Posterior vena cava (tissue), 2 donors: ENCODE measurements around the gene COL11A2. TPM values are rescaled to one million over a fixed set of nuclear protein-coding genes. Genes with fewer than 3 reads are reported as not detected.
"Not testable (repeated sequence)": the region's sequence is repeated elsewhere in the genome, so short reads cannot be mapped to it uniquely, and the experiment has no call there.

Experiments used
- DNase-seq: peaks from one replicate; pipeline ENCODE4 v3.0.0-alpha.2; 2020; ENCODE audit warnings: low spot score
- intact Hi-C, 2 donors: fragments of 100-400 bp; cut with DNase I; formaldehyde crosslinking; loops; one replicate each; pipeline versions ENCODE4 v1.14.1 to v1.14.2; 2022 to 2023
- long read RNA-seq, 2 donors: library from polyadenylated mRNA; unstranded; transcript quantifications; one replicate each; pipeline ENCODE4 v2.0.0, GENCODE V29; 2020 to 2021
- total RNA-seq, 2 donors: library from RNA; stranded (reverse); fragmentation: NEBNext Ultra II Directional; extraction: Animal tissue kit (Norgen Biotek cat#: 25700); gene quantifications; one replicate each; pipeline ENCODE4 v1.2.1, GENCODE V29; 2021
- donor health status: DM: yes; HTN: yes; CAD: no.
- donor health status: DM: yes; HTN: yes; CAD: no.

The COL11A2 gene
- total RNA-seq: 1 to 10 TPM in 1 of 2 donors, under 1 TPM in 1; 0.43 to 1.0 TPM
- long read RNA-seq, donor 1: 0 reads
- long read RNA-seq, donor 2: 0 reads

DNA sequence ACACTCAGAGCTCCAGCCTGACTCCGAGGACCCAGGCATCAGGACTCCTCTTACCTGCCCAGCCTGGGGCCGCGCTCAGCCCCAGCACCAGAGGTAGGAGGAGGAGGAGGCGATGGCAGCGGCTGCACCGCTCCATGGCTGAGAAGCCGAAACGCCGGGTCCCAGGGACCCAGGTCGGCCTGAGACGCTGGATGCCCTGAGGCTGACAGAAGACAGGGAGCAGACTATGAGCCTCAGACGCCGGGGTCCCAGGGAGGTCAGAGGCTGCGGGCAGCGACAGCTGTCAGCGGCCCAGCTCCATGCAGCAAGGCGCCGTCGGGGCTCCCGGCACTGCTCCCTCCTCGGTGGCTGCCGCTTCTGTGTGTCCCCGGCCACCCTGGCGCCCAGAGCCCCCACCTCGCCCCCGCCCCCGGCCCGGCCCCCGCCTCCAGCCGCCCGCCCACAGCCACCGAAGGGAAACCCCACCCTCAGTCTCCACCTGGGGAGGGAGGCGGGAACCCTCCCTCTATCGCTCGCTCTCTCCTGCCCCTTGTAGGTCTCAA, at the start of gene COL11A2:
Gene COL11A2, minus strand, starts transcription at position 363 of the 542 bp plus-strand sequence. Its CDS starts 227 bp downstream, at position 136.
- peak; percentile 81 for DNase-seq
- intact Hi-C loops: no loop called here

DNA sequence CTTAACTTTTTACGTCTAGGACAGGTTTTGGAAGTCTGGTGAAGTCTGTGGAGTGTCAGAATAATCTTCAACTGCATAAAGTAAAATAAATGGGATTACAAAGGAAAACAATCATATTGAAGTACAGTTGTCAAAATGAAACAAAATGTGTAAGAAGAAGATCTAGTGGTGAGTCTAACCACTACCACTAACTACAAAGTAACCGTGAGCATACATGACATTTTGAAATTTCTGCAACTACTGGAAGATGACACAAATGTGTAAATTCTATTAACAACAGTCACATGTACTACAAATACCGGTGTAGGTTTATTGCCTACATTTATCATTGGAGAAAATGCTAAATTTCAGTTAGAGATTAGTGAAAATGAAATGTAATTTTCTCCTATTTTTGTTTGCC, 49.7 kb upstream of the COL11A2 start:
- intact Hi-C loops: loop anchor here in 1 of 2 donors (5.0 to 10.0 kb wide), 2 partner anchors 77 to 230 kb away; no protein-coding TSS in a partner anchor
- no peak for DNase-seq

DNA sequence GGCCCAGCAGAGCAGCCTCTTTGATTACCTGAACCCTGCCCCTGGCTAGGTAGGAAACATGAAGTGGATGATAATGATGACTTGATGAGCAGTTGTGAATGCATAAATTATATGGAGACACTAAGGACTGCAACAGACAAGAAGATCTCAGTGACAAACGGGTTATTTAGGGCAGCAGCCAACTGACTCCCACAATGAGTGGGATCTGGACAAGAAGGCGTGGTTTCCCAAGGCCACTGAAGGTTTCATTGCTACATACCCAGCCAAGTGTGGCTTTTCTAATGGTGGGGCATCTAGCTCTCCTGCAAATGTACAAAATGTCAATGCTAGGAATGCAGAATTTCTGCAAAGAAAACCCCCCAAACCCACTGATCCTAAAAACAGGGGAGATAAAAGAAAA, 45.5 kb upstream of the COL11A2 start:
- no peak for DNase-seq
- intact Hi-C loops: no loop called here

DNA sequence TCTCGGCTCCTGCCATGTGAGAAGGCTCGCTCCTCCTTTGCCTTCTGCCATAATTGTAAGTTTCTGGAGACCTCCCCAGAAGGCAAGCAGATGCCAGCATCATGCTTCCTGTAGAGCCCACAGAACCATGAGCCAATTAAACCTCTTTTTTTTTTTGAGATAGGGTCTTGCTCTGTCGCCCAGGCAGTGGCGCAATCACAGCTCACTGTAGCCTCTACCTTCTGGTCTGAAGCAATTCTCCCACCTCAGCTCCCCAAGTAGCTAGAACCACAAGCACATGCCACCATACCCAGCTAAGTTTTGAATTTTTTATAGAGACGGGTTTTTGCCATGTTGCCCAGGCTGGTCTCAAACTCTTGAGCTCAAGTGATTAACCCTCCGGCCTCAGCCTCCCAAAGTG, 44.6 kb upstream of the COL11A2 start:
- intact Hi-C loops: no loop called here
- no peak for DNase-seq

GRCh38 chr6:33236328-33236727, 44.1 kb upstream of the COL11A2 start:
- no peak for DNase-seq
- intact Hi-C loops: no loop called here

DNA sequence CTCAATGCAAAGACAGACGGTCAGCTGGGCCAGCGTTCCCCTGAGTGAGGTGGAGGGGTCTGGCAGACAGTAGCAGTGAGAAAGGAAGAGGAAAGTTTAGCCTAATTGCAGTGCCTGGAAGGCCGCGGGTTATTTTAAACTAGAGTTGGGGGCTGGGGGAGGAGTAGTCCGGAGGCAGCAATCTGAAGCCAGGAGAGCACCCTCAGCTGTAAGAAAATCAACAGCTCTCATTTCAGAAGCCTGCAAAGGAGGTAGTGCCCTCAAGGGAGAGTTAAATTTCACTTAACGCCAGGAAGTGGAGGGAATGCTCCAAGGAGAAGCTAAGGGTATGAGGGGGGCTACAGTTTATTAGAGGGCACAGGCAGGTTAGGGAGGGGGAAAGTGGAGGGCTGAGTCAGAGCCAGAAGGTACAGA, 43.0 kb upstream of the COL11A2 start:
- intact Hi-C loops: no loop called here
- no peak for DNase-seq

DNA sequence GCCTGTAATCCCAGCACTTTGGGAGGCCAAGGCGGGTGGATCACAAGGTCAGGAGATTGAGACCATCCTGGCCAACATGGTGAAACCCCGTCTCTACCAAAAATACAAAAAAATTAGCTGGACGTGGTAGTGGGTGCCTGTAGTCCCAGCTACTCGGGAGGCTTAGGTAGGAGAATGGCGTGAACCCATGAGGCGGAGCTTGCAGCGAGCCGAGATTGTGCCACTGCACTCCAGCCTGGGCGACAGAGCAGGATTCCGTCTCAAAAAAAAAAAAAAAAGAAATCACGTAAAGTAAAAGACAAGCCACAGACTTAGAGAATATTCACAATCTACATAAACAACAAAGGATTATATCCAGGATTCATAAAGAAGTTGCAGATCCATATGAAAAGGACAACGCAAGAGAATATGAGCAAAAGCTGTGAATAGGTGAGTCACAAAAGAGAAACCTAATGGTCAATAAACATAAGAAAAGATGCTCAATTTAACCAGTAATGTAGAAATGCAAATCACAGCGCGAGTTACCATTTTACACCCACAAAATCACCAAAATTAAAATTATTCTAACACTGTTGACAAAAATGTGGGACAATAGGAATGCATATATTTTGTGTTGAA, 34.3 kb upstream of the COL11A2 start:
- DNase-seq: not testable (repeated sequence)

DNA sequence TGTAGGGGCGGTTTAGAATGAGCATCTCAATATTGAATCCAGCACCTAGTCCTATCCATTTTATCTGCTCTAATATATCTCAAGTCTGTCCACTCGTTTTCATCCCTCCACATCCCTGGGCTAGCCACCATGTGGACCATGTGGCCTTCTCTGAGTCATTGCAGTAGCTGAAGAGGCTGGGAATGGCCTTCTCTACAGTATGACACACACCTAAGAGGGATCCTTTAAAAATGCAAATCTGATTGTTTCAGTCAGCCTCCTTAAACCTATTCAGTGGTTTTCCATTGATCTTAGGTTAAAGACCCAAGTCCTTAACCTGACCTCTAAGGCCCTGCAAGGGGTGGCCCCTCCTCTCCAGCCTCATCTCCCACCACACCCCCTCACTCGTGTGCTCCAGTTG, 25.4 kb upstream of the COL11A2 start:
- no peak for DNase-seq
- intact Hi-C loops: no loop called here

More for the DNA sequence above, 34.3 kb upstream of the COL11A2 start:
- intact Hi-C loops: not testable (repeated sequence)

- no peak for DNase-seq
- intact Hi-C loops: no loop called here
Observed at GRCh38 chr6:33217246-33217645, 25.0 kb upstream of the COL11A2 start.

DNA sequence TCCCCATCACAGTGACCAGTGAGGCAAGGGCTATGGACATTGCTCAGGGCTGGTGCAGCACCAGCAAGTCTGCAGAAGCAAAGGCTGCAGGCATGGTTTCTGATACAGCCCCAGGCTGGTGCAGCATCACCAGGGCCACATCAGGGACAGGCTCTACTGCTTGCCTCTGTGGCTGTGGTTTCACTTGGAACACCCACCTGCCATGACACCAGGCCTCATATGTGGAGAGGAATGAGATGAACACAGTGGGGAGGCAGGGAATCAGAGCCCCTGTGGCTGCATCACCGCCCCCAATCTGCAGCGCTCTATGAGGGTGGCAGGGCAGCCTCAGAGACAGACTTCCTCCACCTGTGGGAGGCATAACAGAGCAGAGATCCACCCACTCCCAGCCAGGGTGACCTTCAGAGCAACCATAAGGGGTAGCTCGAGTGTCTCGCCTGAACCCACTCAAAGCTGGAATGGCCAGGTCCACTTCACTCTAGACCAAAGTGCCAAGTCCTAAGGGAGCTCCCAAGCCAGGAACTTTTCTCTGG, 23.9 kb upstream of the COL11A2 start:
- intact Hi-C loops: no loop called here
- DNase-seq: no peak

DNA sequence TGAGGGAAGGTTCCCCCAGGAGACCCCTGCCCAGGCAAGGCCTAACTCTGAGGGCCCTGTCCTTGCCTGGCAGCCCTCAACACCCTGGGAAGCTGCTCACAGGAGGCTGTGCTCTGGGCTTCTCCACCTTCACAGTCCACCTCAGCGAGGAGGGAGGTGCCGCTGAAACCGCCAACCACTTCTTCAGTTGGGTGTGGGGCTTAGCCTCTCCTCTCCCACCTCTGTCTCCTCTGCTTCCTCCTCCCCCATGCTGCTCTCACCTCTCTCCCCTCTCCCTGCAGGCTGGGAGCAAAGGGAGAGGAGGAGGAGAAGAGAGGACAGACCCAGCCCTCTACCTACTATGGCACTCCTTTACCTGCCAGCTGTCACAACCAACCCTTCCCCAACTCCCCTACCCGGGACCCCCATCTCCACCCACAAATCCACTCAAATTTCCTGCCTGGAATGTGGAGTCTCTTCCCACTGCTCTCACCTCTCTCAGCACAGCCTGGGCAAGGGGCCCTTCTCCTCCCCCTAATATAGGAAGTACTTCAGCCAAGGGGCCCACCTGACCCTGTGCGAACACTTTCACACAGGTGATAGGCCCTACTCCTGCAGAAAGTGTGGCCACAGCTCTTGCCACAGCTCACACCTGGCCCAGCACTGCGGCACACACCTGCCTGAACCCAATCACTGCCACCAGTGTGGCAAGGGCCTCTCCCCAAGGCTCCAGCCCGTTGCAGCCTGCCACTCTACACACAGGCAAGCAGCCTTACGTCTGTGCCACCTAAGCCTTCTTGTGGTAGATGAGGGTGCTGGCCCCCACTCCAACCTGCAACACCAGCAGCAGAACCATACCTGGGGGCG, 23.2 kb upstream of the COL11A2 start:
- intact Hi-C loops: no loop called here
- DNase-seq: no peak

GRCh38 chr6:33213989-33214335, 21.7 kb upstream of the COL11A2 start:
- intact Hi-C loops: no loop called here

DNA sequence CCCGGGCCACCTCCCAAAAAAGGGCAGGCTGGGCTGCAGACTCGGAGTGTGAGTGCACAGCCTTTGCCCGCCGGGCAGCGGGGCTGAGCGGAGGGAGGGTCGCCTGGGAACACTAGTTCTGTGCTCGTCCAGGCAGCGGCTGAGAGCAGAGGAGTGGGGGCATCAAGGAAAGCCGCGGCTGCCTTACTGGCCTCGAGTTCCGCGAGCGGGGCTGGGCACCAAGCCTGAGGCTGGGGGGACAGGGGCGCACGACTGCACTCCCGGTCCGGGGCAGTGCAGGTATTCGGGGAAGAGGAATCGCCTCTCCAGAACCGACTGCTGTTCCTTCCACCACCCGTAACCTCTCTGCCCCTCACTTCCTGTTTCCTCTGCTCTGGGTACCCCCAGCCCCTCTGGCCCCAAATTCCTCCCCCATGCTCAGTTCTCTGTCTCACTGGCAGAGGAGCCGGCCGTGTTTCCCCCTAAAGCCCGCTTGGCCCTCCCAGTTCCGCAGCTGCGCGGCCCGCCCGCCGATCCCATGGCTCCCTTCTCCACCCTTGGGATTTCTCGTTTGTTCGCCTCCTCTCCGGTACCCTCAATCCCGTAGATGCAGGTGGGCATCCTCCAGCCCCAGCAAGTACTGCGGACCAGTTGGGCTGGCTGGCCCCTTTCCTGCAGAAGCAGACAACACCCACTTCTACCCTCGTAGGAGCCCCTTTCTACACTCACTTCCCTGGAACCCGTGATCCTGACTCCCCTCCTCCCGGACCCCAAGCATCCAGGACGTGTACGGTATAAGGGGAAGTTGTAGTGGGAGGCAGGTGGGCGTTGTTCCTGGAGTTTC, 21.1 kb upstream of the COL11A2 start:
- no peak for DNase-seq
- intact Hi-C loops: no loop called here

More at GRCh38 chr6:33213989-33214335, 21.7 kb upstream of the COL11A2 start:
- DNase-seq: no peak

GRCh38 chr6:33212857-33213165, 20.5 kb upstream of the COL11A2 start:
- intact Hi-C loops: no loop called here
- no peak for DNase-seq

- DNase-seq: no peak
- intact Hi-C loops: loop anchor here in 1 of 2 donors (2.0 kb wide), 1 partner anchor 75 kb away; no protein-coding TSS in a partner anchor
Observed at GRCh38 chr6:33211666-33212422, 19.6 kb upstream of the COL11A2 start.

DNA sequence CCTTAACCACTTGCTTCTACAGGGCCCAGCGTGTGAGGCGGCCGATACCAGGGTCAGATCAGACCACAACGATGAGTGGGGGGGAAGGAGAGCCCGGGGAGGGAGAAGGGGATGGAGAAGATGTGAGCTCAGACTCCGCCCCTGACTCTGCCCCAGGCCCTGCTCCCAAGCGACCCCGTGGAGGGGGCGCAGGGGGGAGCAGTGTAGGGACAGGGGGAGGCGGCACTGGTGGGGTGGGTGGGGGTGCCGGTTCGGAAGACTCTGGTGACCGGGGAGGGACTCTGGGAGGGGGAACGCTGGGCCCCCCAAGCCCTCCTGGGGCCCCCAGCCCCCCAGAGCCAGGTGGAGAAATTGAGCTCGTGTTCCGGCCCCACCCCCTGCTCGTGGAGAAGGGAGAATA, 18.9 kb upstream of the COL11A2 start:
- no peak for DNase-seq
- intact Hi-C loops: loop anchor here in 1 of 2 donors (2.0 kb wide), 1 partner anchor 74 kb away; no protein-coding TSS in a partner anchor

- intact Hi-C loops: loop anchor here in 1 of 2 donors (2.0 kb wide), 1 partner anchor 73 kb away; no protein-coding TSS in a partner anchor
- no peak for DNase-seq
Observed at GRCh38 chr6:33209856-33210255, 17.6 kb upstream of the COL11A2 start.
